GM12892 (cell line): Measurements from ENCODE around the gene COX19.

ENCODE experiments used
- POLR2A ChIP-seq: IDR thresholded peaks from 2 replicates; pipeline ENCODE4 v1.6.1; 2011; ENCODE audit warnings: low read depth, low read length, control low read depth
- TAF1 ChIP-seq: IDR thresholded peaks from 2 replicates; pipeline ENCODE4 v1.6.1; 2011; ENCODE audit warnings: low read depth, mild to moderate bottlenecking, control low read depth, low read length, borderline replicate concordance

DNA sequence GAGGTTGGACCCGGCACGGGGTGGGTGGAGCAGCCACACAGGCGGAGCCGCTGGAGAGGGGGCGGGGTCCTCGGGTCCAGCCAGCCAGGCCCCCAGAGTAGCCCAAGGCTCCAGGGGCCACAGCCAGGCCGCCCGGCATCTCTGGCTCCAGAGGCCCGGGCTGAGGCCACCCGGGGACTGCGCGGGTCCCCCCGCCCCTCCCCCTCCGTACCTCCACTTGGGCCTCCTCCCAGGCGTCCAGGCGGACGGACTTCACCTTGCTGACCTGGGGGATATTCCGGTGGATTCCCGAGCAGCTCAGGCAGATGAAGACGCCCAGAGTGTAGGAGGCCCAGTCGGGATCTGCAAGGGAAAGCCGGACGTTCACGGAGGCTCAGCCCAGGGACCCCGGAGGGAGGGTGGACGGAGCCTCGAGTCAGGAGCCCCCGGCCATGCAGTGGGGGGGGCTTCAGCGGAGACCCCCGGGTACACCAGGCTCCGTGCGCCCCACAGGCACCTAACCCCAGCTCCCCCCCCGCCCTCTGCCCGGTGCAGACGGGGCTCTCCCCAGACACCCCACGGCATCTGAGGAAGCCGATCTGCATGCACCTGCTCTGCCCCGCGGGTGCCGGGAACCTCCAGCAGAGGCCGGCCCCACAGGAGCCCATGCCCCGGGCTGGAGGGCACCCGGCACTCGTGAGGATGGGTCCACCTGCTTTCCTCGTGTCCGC lies 40.0 kb downstream of the COX19 start:
- no peak for TF ChIP-seq POLR2A
- TF ChIP-seq TAF1, result no peak
